Measurements from ENCODE around the gene LITAFD. TPM values are rescaled to one million over a fixed set of nuclear protein-coding genes. Genes with fewer than 3 reads are reported as not detected.

LITAFD gene
- total RNA-seq, 1 experiment from 2014 or later: not detected

DNA sequence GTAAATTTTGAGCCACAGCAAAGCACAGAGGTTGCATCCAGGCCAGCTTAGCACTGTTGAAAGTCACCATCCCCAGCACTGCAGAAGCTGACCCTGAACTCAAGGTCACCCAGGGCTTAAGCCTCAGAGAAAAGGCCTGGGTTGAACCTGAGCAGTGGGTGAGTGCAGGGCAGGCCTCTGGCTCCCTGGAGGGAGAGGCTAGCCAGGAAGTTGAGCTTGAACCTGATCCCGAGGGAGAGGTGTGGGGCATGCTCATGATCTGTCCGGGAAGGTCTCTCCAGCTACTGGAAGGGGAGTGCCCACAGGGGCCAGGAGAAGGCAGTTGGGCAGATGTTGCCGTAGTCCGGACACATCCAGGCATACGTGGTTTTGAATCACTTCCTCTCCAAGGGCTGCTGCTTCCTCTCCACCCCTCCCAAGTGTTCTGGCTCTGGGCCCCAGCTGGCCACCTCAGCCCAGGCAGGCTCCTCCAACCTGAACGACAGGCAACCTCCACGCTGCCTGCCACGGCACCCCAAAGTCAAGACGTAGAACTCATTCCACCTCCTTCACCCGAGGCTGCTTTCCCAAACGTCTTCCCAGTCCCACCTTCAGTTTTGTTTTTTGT lies 31.8 kb upstream of the LITAFD start:
- Mint-ChIP-seq H3K4me1 (ENCODE audit: insufficient read depth, unreplicated experiment) (peaks cover 14% of the 10 kb centered on the region), H3K4me3 (ENCODE audit: unreplicated experiment) (no peak overlapping the region), H3K36me3 (ENCODE audit: insufficient read depth, unreplicated experiment) (peaks cover 51% of the 10 kb centered on the region), H3K27ac (ENCODE audit: low read depth, unreplicated experiment) (peak overlapping the region; percentile 63), H3K9me3 (ENCODE audit: unreplicated experiment) (no peaks in the 10 kb centered on the region), H3K27me3 (ENCODE audit: insufficient read depth, unreplicated experiment) (no peaks in the 10 kb centered on the region)
- intact Hi-C loops (cut with micrococcal nuclease): no loop called here
- TF ChIP-seq, protein P1, sequence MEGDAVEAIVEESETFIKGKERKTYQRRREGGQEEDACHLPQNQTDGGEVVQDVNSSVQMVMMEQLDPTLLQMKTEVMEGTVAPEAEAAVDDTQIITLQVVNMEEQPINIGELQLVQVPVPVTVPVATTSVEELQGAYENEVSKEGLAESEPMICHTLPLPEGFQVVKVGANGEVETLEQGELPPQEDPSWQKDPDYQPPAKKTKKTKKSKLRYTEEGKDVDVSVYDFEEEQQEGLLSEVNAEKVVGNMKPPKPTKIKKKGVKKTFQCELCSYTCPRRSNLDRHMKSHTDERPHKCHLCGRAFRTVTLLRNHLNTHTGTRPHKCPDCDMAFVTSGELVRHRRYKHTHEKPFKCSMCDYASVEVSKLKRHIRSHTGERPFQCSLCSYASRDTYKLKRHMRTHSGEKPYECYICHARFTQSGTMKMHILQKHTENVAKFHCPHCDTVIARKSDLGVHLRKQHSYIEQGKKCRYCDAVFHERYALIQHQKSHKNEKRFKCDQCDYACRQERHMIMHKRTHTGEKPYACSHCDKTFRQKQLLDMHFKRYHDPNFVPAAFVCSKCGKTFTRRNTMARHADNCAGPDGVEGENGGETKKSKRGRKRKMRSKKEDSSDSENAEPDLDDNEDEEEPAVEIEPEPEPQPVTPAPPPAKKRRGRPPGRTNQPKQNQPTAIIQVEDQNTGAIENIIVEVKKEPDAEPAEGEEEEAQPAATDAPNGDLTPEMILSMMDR (IDR thresholded peaks at IDR 0.05; ENCODE audit: unreplicated experiment): no peak
- POLR2A ChIA-PET: interaction anchor here (0.8 kb wide), 1 partner anchor 8 kb away, joined by 3 read pairs; no protein-coding TSS in a partner anchor
- DNase-seq (ENCODE audit: unreplicated experiment): peak; percentile 93
- CTCF ChIA-PET: interaction anchor here (0.6 to 0.7 kb wide), 2 partner anchors 30 to 159 kb away, joined by 3 to 4 read pairs; no protein-coding TSS in a partner anchor
- BruUV-seq (replicated peaks): no TSS peak

DNA sequence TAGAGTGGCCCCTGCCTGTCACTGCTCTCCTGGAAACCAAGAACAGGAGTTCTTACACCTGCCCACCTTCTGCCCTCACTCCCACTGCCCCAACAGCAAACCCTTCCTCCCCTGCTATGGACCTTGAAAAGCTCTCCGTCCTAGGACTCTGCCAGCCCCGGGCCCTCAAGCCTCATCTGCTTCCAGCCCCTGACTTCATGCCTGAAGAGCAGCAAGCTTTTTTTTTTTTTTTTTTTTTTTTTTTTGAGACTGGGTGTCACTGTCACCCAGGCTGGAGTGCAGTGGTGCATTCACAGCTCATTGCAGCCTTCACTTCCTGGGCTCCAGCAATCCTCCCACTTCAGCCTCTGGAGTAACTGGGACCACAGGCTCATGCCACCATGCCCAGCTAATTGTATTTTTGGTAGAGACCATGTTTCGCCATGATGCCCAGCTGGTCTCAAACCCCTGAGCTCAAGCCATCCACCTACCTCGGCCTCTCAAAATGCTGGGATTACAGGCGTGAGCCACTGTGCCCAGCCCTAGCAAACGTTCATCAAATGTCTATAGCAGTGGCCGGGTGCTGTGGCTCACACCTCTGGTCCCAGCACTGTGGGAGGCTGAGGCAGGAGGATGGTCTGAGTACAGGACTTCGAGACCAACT lies 30.3 kb upstream of the LITAFD start:
- POLR2A ChIA-PET: interaction anchor here (0.5 to 1.1 kb wide), 2 partner anchors 10 to 17 kb away, joined by 3 to 4 read pairs; partner anchors contain the start of gene CARHSP1
- Mint-ChIP-seq H3K27ac (ENCODE audit: low read depth, unreplicated experiment) (no peak overlapping the region), H3K36me3 (ENCODE audit: insufficient read depth, unreplicated experiment) (peaks cover 55% of the 10 kb centered on the region)

DNA sequence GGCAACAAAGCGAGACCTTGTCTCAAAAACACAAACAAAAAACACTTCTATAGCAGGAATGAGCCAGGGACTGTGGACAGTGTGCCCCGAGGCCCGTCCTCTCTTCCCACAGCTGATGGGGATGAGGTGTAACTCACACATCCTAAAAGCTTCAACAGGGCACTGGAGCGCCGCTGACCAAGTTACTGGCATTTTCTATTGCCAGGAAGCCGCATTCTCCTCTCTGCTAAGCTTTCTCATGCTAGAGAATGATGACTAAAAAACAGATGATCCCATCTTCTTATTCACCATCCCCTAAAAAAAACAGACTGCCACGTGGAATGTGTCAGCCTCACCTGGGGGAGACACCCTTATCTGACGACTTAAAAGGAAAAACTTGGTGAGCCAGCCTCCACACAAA lies 29.6 kb upstream of the LITAFD start:
- peaks cover 14% of the 10 kb centered on the region for H3K4me1 Mint-ChIP-seq (ENCODE audit: insufficient read depth, unreplicated experiment)
- POLR2A ChIA-PET: interaction anchor here (1.1 kb wide), 1 partner anchor 16 kb away, joined by 4 read pairs; the partner anchor contains the start of gene CARHSP1
- peaks cover 61% of the 10 kb centered on the region for H3K36me3 Mint-ChIP-seq (ENCODE audit: insufficient read depth, unreplicated experiment)
- H3K4me3 Mint-ChIP-seq (ENCODE audit: unreplicated experiment): no peak overlapping the region
- H3K27ac Mint-ChIP-seq (ENCODE audit: low read depth, unreplicated experiment): peak overlapping the region; percentile 23
- no peaks in the 10 kb centered on the region for H3K27me3 Mint-ChIP-seq (ENCODE audit: insufficient read depth, unreplicated experiment)
- no peaks in the 10 kb centered on the region for H3K9me3 Mint-ChIP-seq (ENCODE audit: unreplicated experiment)
- TF ChIP-seq, protein P1 (IDR thresholded peaks at IDR 0.05; ENCODE audit: unreplicated experiment): no peak
- DNase-seq (ENCODE audit: unreplicated experiment): no peak
- no TSS peak for BruUV-seq (replicated peaks)
- intact Hi-C loops (cut with micrococcal nuclease): no loop called here
- CTCF ChIA-PET: interaction anchor here (1.5 to 5.9 kb wide), 2 partner anchors 21 to 28 kb away, joined by 4 to 31 read pairs; partner anchors contain the start of gene LITAFD

More for the DNA sequence above, 30.3 kb upstream of the LITAFD start:
- no peak for DNase-seq (ENCODE audit: unreplicated experiment)
- CTCF ChIA-PET: interaction anchor here (0.6 to 5.9 kb wide), 6 partner anchors 22 to 278 kb away, joined by 3 to 31 read pairs (median 3); partner anchors contain the start of genes LITAFD and PMM2
- Mint-ChIP-seq H3K4me3 (ENCODE audit: unreplicated experiment) (no peak overlapping the region), H3K9me3 (ENCODE audit: unreplicated experiment) (no peaks in the 10 kb centered on the region), H3K4me1 (ENCODE audit: insufficient read depth, unreplicated experiment) (peaks cover 14% of the 10 kb centered on the region), H3K27me3 (ENCODE audit: insufficient read depth, unreplicated experiment) (no peaks in the 10 kb centered on the region)
- intact Hi-C loops (cut with micrococcal nuclease): no loop called here
- no TSS peak for BruUV-seq (replicated peaks)
- TF ChIP-seq, protein P1 (IDR thresholded peaks at IDR 0.05; ENCODE audit: unreplicated experiment): no peak

DNA sequence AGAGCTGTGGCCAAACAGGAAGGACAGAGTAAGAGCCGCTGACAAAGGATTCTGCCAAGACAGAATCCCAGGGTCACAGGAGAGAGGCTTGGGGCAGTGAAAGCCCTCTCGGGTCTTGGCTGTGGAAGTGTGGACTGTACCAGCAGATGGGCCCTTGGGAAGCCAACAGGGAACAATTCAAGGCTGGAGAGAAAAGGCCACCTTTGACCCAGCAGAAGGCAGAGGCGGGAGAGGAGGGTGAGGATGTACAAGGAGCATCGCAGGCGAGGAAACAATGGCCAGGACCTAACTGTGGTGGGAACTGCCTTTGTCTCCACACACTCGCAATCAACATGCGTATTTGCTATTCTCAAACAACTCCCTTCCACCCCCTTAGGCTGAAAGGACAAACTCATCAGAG lies 29.0 kb upstream of the LITAFD start:
- H3K36me3 Mint-ChIP-seq (ENCODE audit: insufficient read depth, unreplicated experiment): peaks cover 68% of the 10 kb centered on the region
- intact Hi-C loops (cut with micrococcal nuclease): no loop called here
- no peaks in the 10 kb centered on the region for H3K9me3 Mint-ChIP-seq (ENCODE audit: unreplicated experiment)
- H3K27me3 Mint-ChIP-seq (ENCODE audit: insufficient read depth, unreplicated experiment): no peaks in the 10 kb centered on the region
- peak overlapping the region; percentile 23 for H3K27ac Mint-ChIP-seq (ENCODE audit: low read depth, unreplicated experiment)
- no peak for DNase-seq (ENCODE audit: unreplicated experiment)
- H3K4me1 Mint-ChIP-seq (ENCODE audit: insufficient read depth, unreplicated experiment): peaks cover 18% of the 10 kb centered on the region
- CTCF ChIA-PET: interaction anchor here (1.1 to 5.9 kb wide), 2 partner anchors 21 to 27 kb away, joined by 3 to 31 read pairs; partner anchors contain the start of gene LITAFD
- POLR2A ChIA-PET: no interaction called here
- no TSS peak for BruUV-seq (replicated peaks)
- TF ChIP-seq, protein P1 (IDR thresholded peaks at IDR 0.05; ENCODE audit: unreplicated experiment): no peak
- H3K4me3 Mint-ChIP-seq (ENCODE audit: unreplicated experiment): no peak overlapping the region
